K562 (cell line): ENCODE measurements around the gene DLGAP3.

ENCODE experiments used
- CGGBP1 ChIP-seq: fragments of 250-450 bp; sonication (Bioruptor Pico); IDR thresholded peaks from 2 replicates; pipeline ENCODE4 v1.9.0; 2021; ENCODE audit warnings: mild to moderate bottlenecking
- CTCF ChIP-seq, 3 experiments: IDR thresholded peaks in 2 of 3; conservative IDR thresholded peaks in 1 of 3; 2 replicates each; pipeline ENCODE4 v1.5.1; 2011 to 2012; ENCODE audit warnings: low read length in 3 of 3, mild to moderate bottlenecking in 3 of 3, control low read depth in 2 of 3, improper control_type of control experiment in 1 of 3, inconsistent platforms in 1 of 3, low read depth in 1 of 3, mixed read lengths in 1 of 3, moderate library complexity in 1 of 3; ENCODE audit not compliant: insufficient read depth in 2 of 3
- JUND ChIP-seq, 2 experiments: IDR thresholded peaks; 2 replicates in 1 of 2; 3 replicates in 1 of 2; pipeline ENCODE4 v1.6.1; 2011; ENCODE audit warnings: borderline replicate concordance in 2 of 2, low read depth in 2 of 2, low read length in 2 of 2, improper control_type of control experiment in 1 of 2, missing biosample characterization in 1 of 2, missing genetic modification characterization in 1 of 2, missing genetic modification reagents in 1 of 2
- MAX ChIP-seq: sonication (generic); formaldehyde crosslinking; IDR thresholded peaks from 2 replicates; pipeline ENCODE4 v1.9.0; 2022; ENCODE audit warnings: mild to moderate bottlenecking, missing genetic modification reagents
- NBN ChIP-seq: fragments of 450-650 bp; IDR thresholded peaks from 2 replicates; pipeline ENCODE4 v1.6.1; 2016; ENCODE audit warnings: low read depth, mild to moderate bottlenecking
- TOE1 ChIP-seq, 2 experiments: fragments of 450-650 bp in 1 of 2; sonication (generic) in 1 of 2; formaldehyde crosslinking in 1 of 2; IDR thresholded peaks; 2 replicates each; pipeline versions ENCODE4 v1.7.1 to v1.8.0; 2016 to 2022; ENCODE audit warnings: borderline replicate concordance in 2 of 2, mild to moderate bottlenecking in 2 of 2, antibody characterized with exemption in 1 of 2, inconsistent platforms in 1 of 2, low read depth in 1 of 2, missing genetic modification reagents in 1 of 2, moderate library complexity in 1 of 2
- YY1 ChIP-seq, 3 experiments: IDR thresholded peaks; 2 replicates each; pipeline ENCODE4 v1.6.1; 2011; ENCODE audit warnings: low read length in 2 of 3, mild to moderate bottlenecking in 2 of 3, moderate library complexity in 2 of 3, borderline replicate concordance in 1 of 3, control low read depth in 1 of 3, low read depth in 1 of 3; ENCODE audit not compliant: insufficient read depth in 3 of 3, insufficient replicate concordance in 2 of 3, control insufficient read depth in 1 of 3, insufficient read length in 1 of 3; ENCODE audit errors: extremely low read depth in 1 of 3

DNA sequence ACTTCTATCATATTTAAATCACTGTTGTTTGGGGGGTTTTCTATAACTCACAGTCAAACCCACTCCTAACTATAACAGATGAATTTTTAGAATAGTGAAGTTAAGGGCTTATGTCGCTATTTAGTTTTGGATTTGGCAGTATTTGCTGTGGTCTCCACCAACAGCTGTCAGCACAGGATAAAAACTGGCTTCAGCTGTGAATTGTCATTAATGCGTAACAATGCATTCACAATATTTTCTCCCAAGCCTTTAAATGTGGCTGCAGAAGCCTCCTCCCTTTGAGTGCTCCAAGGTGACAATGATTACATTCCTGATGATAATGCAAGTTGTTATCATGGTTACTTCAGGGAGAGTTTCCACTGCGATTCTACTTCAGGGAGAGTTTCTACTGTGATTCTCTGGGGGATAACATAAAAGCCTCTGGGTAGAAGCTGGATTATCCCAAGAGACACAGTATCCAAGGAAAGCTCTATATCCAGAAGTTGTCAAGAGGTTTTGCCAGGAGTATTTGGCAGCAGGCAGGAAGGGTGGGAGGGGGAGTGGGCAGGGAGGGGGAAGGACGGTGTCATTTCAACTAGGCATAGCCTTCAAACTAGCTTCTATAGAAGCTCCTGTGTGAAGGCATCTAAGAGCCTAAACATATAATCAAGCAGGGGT lies 55.0 kb downstream of the DLGAP3 start:
- TF ChIP-seq CTCF (IDR thresholded peaks at IDR 0.05 in 2 of 3, conservative IDR thresholded peaks at IDR 0.05 in 1 of 3; ENCODE audit: insufficient read depth in 2 of 3, low read depth in 1 of 3, low read length in 3 of 3) (no peak), MAX (CRISPR knock-in tag) (no peak), CGGBP1 (CRISPR knock-in tag) (no peak), NBN (no peak), JUND (IDR thresholded peaks at IDR 0.05; ENCODE audit: borderline replicate concordance, low read depth, low read length) (no peak), JUND (tag; IDR thresholded peaks at IDR 0.05; ENCODE audit: borderline replicate concordance, low read depth, low read length) (no peak), YY1 (IDR thresholded peaks at IDR 0.05; ENCODE audit: borderline replicate concordance in 1 of 3, control insufficient read depth in 1 of 3, extremely low read depth in 1 of 3, insufficient read depth in 3 of 3, insufficient read length in 1 of 3, insufficient replicate concordance in 2 of 3, low read depth in 1 of 3, low read length in 2 of 3) (no peak), TOE1 (IDR thresholded peaks at IDR 0.05; ENCODE audit: borderline replicate concordance) (no peak), TOE1 (CRISPR knock-in tag; IDR thresholded peaks at IDR 0.05; ENCODE audit: borderline replicate concordance, low read depth) (no peak)
